PC-3 (cell line): ENCODE results near the gene TMEM187. TPM values are rescaled to one million over a fixed set of nuclear protein-coding genes. Genes with fewer than 3 reads are reported as not detected.

Source experiments
- microRNA-seq: library from miRNA; unstranded; fragments of <30 nt; microRNA quantifications from one replicate; pipeline ENCODE4 v1.1.0, GENCODE V29; 2020; ENCODE audit not compliant: unreplicated experiment
- total RNA-seq: library from RNA; depleted of rRNA; stranded (reverse); fragments of >200 nt; gene quantifications from 2 replicates; pipeline ENCODE4 v1.2.3, GENCODE V29; 2014; rRNA removed

TMEM187 gene
- total RNA-seq, 1 experiment from 2014 or later: 10.6 TPM

Small RNA genes within 50 kb of the gene (microRNA-seq; reads per million reads assigned to microRNA genes)
- gene MIR3202-1 (not detected), gene MIR3202-2 (not detected), gene MIR718 (not detected)

Other genes starting within 250 kb of the TMEM187 start
- 289 and 301 TPM in 2 replicates for gene BCAP31, start 248.4 kb upstream of the TMEM187 start, total RNA-seq
- 44.4 and 48.6 TPM in 2 replicates for gene ABCD1, start 247.9 kb upstream of the TMEM187 start, total RNA-seq
- 27.3 and 43.5 TPM in 2 replicates for gene PLXNB3, start 208.5 kb upstream of the TMEM187 start, total RNA-seq
- gene SRPK3, start 191.7 kb upstream of the TMEM187 start, total RNA-seq: 0.40 and 1.5 TPM in 2 replicates
- gene IDH3G, start 178.4 kb upstream of the TMEM187 start, total RNA-seq: 88.6 and 104 TPM in 2 replicates
- gene SSR4, start 178.1 kb upstream of the TMEM187 start, total RNA-seq: 232 and 298 TPM in 2 replicates
- gene PDZD4, start 142.2 kb upstream of the TMEM187 start, total RNA-seq: 0.26 and 0.63 TPM in 2 replicates
- 5.2 and 11.2 TPM in 2 replicates for gene L1CAM, start 86.6 kb upstream of the TMEM187 start, total RNA-seq
- gene AVPR2, start 68.1 kb upstream of the TMEM187 start, total RNA-seq: not detected in 2 replicates
- 4.0 and 4.6 TPM in 2 replicates for gene ARHGAP4, start 46.5 kb upstream of the TMEM187 start, total RNA-seq
- 169 and 172 TPM in 2 replicates for gene NAA10, start 37.7 kb upstream of the TMEM187 start, total RNA-seq
- gene RENBP, start 28.1 kb upstream of the TMEM187 start, total RNA-seq: 3.7 TPM in 1 of 2 replicates, not detected in the other
- 66.9 and 94.0 TPM in 2 replicates for gene HCFC1, start 936 bp upstream of the TMEM187 start, total RNA-seq
- 366 and 427 TPM in 2 replicates for gene IRAK1, start 47.1 kb downstream of the TMEM187 start, total RNA-seq
- 40.8 and 47.3 TPM in 2 replicates for gene MECP2, start 125.0 kb downstream of the TMEM187 start, total RNA-seq
- not detected in 2 replicates for gene OPN1LW, start 171.5 kb downstream of the TMEM187 start, total RNA-seq
- not detected in 2 replicates for gene OPN1MW, start 209.8 kb downstream of the TMEM187 start, total RNA-seq
- not detected in 2 replicates for gene OPN1MW2, start 247.0 kb downstream of the TMEM187 start, total RNA-seq